GM19452 (cell line): ENCODE data around the gene PKLR.
"Not testable (repeated sequence)": the region's sequence is repeated elsewhere in the genome, so short reads cannot be mapped to it uniquely, and the experiment has no call there.

Experiments used
- ATAC-seq: cut with Tn5 transposase; IDR thresholded peaks from one replicate; pipeline ENCODE4 v1.9.1; 2021; ENCODE audit not compliant: unreplicated experiment

PKLR gene

GRCh38 chr1:155301342-155301841, at the start of gene PKLR:
TSS of gene PKLR (minus strand) at chr1:155301438. CDS start at chr1:155301395, 43 bp downstream.
- no peak for ATAC-seq

- ATAC-seq, result no peak
These were observed 41.6 kb upstream of the PKLR start for GRCh38 chr1:155342842-155343241.

GRCh38 chr1:155339515-155340097, 38.4 kb upstream of the PKLR start:
- ATAC-seq, result no peak

GRCh38 chr1:155334962-155335361, 33.7 kb upstream of the PKLR start:
- ATAC-seq, result no peak

GRCh38 chr1:155329980-155330598, 28.9 kb upstream of the PKLR start:
- no peak for ATAC-seq

GRCh38 chr1:155328856-155329255, 27.6 kb upstream of the PKLR start:
- ATAC-seq, result not testable (repeated sequence)

GRCh38 chr1:155327981-155328380, 26.7 kb upstream of the PKLR start:
- no peak for ATAC-seq

GRCh38 chr1:155326631-155327037, 25.4 kb upstream of the PKLR start:
- no peak for ATAC-seq

GRCh38 chr1:155326020-155326526, 24.8 kb upstream of the PKLR start:
- ATAC-seq, result no peak

GRCh38 chr1:155325603-155325893, 24.3 kb upstream of the PKLR start:
- no peak for ATAC-seq

- no peak for ATAC-seq
These were observed 23.7 kb upstream of the PKLR start for GRCh38 chr1:155324717-155325602.

- ATAC-seq, result peak; percentile 69
These were observed 22.9 kb upstream of the PKLR start for GRCh38 chr1:155324037-155324716.

- peak; percentile 48 for ATAC-seq
These were observed 22.4 kb upstream of the PKLR start for GRCh38 chr1:155323729-155324036.

GRCh38 chr1:155322953-155323728, 21.9 kb upstream of the PKLR start:
- no peak for ATAC-seq

- no peak for ATAC-seq
These were observed 21.3 kb upstream of the PKLR start for GRCh38 chr1:155322571-155322952.

- ATAC-seq, result no peak
These were observed 20.6 kb upstream of the PKLR start for GRCh38 chr1:155321639-155322503.

GRCh38 chr1:155320661-155321617, 19.7 kb upstream of the PKLR start, which contains the start of gene RUSC1:
TSS of gene RUSC1 (plus strand) at chr1:155320894. CDS start at chr1:155321774, 880 bp downstream.
- ATAC-seq, result no peak

- ATAC-seq, result no peak
These were observed 19.0 kb upstream of the PKLR start for GRCh38 chr1:155320252-155320651.
